NCI-H1417 treated with DMSO at 0.1 percent for 48 hours (cell line): ENCODE data around the gene PGA5.
"Not testable (repeated sequence)": the region's sequence is repeated elsewhere in the genome, so short reads cannot be mapped to it uniquely, and the experiment has no call there.

ENCODE experiments used
- DNase-seq: peaks from one replicate; lab custom pipeline; 2025; lab: John Stamatoyannopoulos, UW

PGA5 gene

DNA sequence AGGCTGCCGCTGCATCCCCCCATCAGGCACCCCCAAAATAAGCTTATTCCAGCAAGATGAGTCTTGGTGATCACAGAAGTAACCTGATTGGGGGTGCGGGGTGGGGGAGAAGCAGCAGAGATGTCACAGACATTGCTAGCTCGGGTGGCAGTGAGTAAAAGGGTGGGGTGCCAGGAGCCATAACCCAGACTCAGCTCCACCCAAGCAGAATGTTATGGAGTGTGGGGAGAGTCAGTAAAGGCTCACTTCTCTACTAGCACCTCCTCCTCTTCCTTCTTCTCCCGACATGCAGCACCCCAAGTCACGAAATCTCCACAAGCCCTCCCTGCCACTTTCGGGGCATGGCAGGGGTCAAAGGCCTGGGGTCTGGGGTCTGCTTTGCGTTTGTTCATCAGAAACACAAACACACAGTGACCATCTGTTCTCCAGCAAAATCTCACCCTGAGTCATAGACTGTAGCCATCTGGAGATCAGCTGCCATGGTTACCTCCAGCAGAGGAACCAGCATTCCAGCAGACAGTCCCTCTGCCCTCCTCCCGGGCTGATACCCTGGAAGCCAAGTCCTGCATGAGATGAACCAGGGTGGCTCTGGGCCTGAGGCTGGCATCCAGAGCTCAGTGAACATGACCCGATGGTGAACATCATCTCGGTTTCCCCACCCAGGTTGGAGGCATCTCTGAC, 14.4 kb upstream of the PGA5 start:
- not testable (repeated sequence) for DNase-seq

DNA sequence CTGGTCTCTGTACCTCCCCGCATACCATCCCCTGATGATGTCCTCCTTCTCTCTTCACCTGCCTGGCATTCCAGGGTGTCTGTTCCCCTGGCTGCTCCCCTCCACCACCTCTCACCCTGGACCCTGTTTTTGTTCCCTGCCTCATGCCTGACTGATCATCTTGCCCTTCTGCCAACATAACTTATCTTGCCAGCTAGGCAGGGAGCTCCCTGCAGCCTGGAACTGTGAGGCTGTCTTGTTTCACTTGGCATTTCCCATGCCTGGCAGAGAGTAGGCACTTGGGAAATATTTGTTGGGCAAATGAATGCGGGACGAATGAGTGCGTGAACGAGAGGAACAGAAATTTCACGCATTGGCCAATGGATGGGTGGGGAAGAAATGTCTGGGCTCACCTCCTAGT, 11.5 kb upstream of the PGA5 start:
- not testable (repeated sequence) for DNase-seq

DNA sequence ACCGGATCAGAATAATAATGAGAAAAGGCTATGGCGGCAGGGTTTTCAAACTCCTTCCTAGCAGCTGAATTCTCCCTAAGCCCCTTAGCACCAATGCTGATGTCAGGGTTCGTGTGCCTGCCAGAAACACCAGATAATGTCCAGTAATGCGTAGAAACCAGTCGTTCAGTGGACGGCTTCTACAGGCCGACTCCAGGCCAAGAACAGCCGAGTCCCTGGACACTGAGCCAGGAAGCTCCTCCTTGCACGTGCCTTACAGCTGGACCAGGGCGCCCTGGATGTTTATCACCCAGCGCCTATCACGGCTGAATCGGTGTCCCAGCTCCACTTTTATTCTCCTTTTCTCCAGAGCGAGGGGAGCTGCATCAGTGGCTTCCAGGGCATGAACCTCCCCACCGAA, 9.9 kb upstream of the PGA5 start:
- DNase-seq: not testable (repeated sequence)

DNA sequence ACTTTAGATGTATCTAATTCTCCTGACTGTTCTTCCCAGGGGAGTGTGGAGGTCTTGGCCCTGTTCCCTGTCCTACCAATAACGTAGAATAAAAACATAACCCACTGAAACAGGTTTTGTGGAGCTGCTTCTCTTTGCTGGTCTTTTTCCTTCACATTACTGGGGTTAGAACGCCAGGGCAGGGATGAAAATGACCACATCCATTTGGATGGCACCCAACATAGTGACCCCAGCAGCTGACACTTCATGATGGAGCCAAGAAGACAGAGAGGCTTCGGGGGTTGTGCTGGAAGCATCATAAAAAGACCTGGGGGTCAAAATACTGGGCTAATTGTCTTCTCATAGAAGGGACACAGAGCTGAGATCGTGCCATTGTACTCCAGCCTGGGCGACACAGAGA, 9.4 kb upstream of the PGA5 start:
- DNase-seq: not testable (repeated sequence)

DNA sequence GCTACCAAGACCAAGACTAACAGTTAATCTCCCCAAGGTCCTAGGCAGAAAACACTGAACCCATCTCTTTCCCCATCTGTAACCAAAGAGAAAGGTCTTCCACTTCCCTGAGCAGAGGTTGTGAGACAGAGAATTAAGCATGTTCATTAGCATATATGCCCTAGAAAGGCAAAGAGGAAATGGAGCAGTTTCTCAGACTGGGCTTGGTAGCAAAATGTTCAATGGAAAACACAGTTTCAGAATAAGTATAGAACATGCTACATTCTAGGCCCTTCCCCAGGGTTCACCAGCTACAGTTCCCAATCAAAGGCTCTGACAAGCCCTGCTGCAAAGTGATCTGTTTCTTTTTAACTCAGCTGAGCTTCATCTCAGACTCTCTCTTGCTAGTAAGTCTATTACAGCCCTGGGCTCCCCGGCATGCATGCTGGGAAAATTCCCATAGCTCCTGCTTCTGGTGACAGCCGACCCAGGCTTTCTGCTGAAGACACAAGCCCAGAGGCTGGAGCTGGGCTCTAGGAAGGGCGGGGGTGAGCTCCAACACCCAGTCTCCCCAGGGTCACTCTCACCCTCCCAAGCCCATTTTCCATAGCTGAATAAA, 8.3 kb upstream of the PGA5 start:
- DNase-seq: not testable (repeated sequence)

DNA sequence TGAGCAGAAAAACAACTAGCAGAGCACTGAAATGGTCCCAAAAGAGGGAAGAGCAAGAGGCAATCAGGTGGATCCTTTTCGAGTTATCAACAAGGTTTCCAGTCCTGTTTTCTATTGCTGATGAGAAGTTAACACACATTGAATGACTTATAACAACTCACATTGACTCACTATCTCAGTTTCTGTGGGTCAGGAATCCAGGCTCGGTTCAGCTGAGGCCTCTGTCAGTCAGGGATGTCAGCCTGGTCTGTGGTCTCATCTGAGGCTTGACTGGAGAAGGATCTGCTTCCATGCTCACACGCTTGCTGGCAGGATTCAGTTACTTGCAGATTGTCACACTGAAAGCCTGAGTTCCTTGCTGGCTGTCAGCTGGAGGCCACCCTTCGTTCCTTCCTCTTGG, 3.8 kb upstream of the PGA5 start:
- DNase-seq: not testable (repeated sequence)

DNA sequence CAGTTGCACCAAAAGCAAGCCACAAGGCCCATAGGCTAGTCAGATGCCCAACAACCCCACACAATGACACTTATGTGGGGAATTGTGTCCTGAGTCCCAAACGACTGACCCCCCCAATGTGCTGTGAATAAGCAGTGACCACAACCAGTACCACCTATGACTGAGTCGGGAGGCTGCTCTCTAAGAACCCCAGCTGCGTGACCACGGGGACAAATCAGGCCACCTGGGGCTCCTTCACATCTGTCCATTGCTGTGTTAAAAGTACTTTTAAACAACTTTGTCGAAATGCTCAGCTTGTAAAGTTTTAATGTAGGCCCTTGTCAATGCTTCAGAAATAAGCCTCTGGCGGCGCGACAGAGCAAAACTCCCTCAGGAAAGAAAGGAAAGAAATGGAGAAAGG, 687 bp upstream of the PGA5 start:
- DNase-seq: not testable (repeated sequence)

DNA sequence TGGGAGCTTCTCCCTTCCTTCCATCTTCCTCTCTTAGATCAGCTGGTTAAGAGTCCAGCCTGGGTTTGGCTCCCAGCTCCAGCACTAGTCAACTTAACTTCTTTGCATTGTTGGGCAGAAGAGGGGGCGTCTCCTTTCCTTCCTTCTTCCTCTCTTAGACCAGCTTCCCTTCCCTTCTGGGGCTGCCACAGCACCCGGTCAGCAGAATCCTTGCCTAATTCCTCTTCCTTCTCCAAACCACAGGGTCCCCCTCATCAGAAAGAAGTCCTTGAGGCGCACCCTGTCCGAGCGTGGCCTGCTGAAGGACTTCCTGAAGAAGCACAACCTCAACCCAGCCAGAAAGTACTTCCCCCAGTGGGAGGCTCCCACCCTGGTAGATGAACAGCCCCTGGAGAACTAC, 551 bp downstream of the PGA5 start:
- not testable (repeated sequence) for DNase-seq

DNA sequence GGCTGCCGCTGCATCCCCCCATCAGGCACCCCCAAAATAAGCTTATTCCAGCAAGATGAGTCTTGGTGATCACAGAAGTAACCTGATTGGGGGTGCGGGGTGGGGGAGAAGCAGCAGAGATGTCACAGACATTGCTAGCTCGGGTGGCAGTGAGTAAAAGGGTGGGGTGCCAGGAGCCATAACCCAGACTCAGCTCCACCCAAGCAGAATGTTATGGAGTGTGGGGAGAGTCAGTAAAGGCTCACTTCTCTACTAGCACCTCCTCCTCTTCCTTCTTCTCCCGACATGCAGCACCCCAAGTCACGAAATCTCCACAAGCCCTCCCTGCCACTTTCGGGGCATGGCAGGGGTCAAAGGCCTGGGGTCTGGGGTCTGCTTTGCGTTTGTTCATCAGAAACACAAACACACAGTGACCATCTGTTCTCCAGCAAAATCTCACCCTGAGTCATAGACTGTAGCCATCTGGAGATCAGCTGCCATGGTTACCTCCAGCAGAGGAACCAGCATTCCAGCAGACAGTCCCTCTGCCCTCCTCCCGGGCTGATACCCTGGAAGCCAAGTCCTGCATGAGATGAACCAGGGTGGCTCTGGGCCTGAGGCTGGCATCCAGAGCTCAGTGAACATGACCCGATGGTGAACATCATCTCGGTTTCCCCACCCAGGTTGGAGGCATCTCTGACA, 4.4 kb downstream of the PGA5 start:
- DNase-seq: not testable (repeated sequence)

DNA sequence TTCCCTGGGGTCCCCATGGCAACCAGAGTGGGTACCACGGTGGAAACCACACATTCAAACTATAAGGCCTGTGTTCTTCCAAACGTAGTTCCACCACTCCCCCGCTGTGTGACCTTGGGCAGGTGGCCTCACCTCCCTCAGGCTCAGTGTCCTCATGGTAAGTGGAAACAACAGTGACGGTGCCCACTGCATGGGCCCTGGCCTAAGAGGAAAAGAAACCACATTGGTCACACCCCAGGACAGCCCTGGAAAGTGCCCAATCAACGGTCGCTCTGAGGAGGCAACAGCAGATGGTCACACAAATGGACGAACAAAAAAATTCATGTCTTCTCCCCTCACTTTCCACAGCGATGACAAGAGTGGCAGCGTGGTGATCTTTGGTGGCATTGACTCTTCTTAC, 7.1 kb downstream of the PGA5 start:
- DNase-seq: not testable (repeated sequence)

DNA sequence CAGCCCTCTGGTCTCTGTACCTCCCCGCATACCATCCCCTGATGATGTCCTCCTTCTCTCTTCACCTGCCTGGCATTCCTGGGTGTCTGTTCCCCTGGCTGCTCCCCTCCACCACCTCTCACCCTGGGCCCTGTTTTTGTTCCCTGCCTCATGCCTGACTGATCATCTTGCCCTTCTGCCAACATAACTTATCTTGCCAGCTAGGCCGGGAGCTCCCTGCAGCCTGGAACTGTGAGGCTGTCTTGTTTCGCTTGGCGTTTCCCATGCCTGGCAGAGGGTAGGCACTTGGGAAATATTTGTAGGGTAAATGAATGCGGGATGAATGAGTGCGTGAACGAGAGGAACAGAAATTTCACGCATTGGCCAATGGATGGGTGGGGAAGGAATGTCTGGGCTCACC, 8.2 kb downstream of the PGA5 start:
- not testable (repeated sequence) for DNase-seq

DNA sequence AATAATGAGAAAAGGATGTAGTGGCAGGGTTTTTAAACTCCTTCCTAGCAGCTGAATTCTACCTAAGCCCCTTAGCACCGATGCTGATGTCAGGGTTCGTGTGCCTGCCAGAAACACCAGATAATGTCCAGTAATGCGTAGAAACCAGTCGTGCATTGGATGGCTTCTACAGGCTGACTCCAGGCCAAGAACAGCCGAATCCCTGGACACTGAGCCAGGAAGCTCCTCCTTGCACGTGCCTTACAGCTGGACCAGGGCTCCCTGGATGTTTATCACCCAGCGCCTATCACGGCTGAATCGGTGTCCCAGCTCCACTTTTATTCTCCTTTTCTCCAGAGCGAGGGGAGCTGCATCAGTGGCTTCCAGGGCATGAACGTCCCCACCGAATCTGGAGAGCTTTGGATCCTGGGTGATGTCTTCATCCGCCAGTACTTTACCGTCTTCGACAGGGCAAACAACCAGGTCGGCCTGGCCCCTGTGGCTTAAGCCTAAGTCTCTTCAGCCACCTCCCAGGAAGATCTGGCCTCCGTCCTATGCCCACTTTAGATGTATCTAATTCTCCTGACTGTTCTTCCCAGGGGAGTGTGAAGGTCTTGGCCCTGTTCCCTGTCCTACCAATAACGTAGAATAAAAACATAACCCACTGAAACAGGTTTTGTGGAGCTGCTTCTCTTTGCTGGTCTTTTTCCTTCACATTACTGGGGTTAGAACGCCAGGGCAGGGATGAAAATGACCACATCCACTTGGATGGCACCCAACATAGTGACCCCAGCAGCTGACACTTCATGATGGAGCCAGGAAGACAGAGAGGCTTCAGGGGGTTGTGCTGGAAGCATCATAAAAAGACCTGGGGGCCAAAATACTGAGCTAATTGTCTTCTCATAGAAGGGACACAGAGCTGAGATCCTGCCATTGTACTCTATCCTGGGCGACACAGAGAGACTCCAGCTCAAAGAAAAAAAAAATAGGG, 10.1 kb downstream of the PGA5 start:
- DNase-seq: not testable (repeated sequence)

DNA sequence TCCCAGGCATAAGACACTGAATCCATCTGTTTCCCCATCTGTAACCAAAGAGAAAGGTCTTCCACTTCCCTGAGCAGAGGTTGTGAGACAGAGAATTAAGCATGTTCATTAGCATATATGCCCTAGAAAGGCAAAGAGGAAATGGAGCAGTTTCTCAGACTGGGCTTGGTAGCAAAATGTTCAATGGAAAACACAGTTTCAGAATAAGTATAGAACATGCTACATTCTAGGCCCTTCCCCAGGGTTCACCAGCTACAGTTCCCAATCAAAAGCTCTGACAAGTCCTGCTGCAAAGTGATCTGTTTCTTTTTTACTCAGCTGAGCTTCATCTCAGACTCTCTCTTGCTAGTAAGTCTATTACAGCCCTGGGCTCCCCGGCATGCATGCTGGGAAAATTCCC, 11.4 kb downstream of the PGA5 start:
- DNase-seq: not testable (repeated sequence)

DNA sequence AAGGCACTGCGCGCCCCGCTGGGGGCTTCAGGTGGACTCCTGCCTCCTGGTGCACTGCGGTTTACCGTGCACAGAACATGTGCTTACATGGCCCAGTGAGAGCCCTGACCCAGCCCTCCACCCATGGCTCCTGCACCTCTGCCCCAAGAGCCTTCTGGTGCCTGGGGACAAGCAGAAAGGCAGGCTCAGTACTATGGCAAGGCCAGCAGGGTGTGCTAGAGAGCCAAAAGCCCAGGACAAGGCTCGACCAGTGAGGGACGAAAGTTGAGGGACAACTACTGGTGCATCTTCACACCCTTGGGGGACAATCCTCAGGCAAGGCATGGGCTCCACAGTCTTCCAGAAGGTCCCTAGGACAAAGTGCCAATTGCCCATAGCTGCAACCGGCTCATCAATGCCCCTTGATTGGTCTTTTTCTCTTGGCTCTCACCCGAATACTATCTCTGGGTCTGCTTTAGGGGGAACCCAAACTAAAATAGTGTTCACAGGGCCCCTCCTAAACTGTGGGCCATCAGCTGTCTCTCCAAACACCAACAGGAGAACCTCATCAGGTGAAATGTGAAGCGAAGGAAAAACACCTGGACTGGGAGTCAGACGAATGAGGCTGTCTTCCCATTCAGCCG, 13.5 kb downstream of the PGA5 start:
- no peak for DNase-seq

DNA sequence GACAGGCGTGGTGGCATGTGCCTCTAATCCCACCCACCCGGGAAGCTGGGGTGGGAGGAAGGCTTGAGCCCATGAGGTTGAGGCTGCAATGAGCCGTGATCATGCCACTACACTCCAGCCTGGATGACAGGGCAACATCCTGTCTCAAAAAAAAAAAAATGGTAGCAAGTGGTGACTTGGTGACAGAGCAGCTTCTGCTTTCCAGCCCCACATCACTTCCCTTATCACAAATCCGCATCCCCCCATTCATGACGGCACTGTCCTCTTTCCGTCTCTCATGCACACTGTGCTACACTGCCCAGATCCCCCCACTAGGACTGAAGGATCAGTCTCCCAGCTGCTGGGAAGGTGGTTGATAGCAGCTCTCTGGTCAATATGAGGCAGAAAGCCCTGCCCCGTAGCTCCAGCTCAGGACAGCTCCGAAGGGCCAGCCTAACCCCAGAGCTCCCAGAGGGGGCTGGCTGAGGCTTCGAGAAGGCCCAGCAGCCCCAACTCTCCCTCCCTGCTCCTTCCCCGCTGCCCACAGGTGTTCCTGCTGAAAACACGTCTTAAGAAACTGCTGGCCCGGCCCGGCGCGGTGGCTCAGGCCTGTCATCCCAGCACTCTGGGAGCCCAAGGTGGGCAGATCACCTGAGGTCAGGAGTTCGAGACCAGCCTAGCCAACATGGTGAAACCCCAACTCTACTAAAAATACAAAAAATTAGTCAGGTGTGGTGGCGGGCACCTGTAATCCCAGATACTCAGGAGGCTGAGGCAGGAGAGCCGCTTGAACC, 15.9 kb downstream of the PGA5 start:
- DNase-seq: no peak

DNA sequence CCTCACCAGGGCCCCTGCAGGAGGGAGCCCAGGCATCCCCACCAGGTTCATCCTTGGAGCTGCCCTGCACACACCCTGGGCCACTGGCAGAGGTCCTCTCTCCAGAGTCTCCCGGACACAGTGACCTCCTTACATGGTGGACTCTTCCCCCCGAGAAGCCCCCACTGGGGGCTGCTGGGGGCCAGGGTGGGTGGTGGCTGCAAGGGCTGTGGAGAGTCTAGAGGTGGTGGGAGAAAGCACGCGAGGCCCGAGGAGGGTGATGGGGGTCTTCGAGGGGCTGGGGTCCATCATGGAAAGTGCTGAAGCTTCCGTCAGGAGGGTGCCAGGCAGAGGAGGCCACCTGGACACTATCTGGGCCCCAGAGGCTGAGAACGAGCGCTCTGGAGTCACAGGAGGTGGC, 17.6 kb downstream of the PGA5 start:
- no peak for DNase-seq

DNA sequence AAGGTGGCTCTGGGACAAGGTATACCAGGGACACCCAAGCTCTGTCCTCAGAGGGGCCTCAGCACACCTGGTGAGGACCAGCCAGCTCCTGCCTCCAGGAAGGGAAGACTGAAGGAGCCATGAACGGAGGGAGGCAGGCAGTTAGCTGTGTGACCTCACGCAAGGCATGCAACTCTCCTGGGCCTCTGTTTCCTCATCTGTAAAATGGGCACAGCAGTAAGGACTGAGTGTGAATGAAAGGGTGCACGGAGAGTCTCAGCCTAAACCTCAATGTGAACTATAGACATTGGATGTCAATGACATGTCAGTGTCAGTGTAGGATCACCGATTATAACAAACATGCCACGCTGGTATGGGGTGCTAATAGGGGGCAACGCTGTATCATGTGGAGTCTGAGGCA, 18.4 kb downstream of the PGA5 start:
- no peak for DNase-seq

DNA sequence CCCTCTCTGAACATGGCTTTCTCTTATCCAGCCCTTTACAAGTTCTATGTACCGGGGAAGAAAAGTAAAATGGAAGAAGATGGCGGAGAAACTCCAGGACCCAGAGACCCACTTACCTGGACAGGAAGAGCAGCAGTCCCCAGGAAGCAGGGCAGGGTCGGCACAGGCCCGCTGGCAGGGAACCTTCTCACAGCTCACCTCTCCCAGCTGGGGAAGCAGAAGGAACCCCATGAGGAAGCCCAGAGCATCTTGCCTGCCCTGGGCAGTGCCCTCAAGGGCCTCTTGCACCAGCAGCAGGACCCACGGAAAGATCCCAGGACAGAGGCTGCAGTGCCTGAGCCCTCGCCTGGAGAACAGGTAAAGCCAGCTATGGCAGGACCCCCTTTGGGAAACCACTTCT, 23.4 kb downstream of the PGA5 start:
- no peak for DNase-seq

DNA sequence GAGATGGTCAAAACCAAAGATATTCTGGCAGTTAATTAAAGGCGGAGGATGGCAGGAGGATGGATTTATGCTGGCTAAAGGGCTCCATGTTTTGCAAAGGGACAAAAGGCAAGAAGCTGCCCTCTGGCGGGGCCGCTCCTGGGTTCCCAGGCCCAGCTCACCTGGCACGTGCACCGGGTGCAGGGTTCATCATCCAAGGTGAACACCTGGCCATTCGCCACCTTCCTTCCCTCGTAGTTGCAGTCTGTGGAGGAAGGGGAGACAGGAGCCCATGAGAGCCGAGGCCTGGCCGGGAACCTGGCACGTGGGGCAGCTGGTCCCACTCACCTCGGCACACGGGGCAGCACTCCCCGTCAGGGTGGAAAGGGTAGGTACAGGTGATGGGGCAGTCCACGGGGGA, 23.8 kb downstream of the PGA5 start:
- no peak for DNase-seq

DNA sequence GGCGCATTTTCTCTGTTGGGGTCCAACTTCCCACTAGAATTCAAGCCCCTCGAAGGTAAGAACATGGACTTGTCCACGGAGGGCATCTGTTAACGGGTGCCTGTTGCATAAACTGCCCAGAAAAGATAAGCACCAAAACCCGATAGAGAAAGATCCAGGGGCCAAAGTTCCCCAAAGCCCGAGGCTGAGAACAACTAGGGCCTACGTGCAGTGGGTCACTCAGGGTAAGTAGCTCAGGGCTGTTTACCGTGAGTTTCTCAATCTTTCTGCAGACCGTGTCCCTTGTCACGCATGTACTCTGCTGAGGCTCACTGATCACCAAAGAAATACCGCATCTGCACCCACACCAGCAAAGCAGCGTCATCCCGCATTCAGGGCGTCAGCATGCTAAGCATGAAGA, 24.4 kb downstream of the PGA5 start:
- DNase-seq: no peak

DNA sequence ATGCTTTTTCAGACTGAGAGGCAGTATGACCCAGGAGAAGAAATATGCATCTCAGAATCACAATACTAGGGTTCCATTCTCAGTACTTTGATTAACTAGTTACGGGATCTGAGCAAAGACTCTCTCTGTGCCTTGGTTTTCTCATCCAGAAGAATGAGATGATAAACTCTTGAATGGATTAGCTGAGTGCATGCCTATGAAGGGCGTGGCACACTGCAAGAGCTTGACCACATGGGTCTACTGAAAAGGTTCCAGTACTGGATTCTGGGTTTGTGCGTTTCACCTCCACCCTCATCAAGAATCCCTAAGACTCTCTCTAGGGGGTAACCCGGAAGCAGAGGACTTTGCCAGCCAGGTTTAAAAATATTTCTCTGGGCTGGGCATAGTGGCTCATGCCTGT, 25.6 kb downstream of the PGA5 start:
- DNase-seq: no peak
